H9 (cell line): ENCODE measurements around the gene SLC25A53. TPM values are rescaled to one million over a fixed set of nuclear protein-coding genes. Genes with fewer than 3 reads are reported as not detected.
A peak's percentile ranks its signal among the peaks of the same experiment; 100 is the strongest.

ENCODE experiments used
- DNase-seq: peaks from one replicate; pipeline ENCODE4 v3.0.0-alpha.2; 2017
- H2AFZ ChIP-seq: one replicate; pipeline ENCODE4 v1.6.1; 2013; ENCODE audit warnings: mild to moderate bottlenecking, low read length, control low read depth, moderate library complexity
- H2AK5ac ChIP-seq: 2 replicates; pipeline ENCODE4 v1.6.1; 2013; ENCODE audit warnings: low read length, control low read depth, mixed read lengths; ENCODE audit not compliant: insufficient read length
- H2BK120ac ChIP-seq: one replicate; pipeline ENCODE4 v1.6.1; 2013; ENCODE audit warnings: low read depth, mild to moderate bottlenecking, low read length, control low read depth, inconsistent platforms; ENCODE audit not compliant: poor library complexity, severe bottlenecking
- H2BK12ac ChIP-seq: 2 replicates; pipeline ENCODE4 v1.6.1; 2013; ENCODE audit warnings: low read length, control low read depth, mixed read lengths, low read depth; ENCODE audit not compliant: insufficient read length
- H2BK15ac ChIP-seq: 2 replicates; pipeline ENCODE4 v1.6.1; 2013; ENCODE audit warnings: low read depth, low read length, control low read depth
- H2BK20ac ChIP-seq: one replicate; pipeline ENCODE4 v1.6.1; 2013; ENCODE audit warnings: low read depth, mild to moderate bottlenecking, low read length, control low read depth, inconsistent platforms; ENCODE audit not compliant: poor library complexity, severe bottlenecking
- H2BK5ac ChIP-seq: 2 replicates; pipeline ENCODE4 v1.6.1; 2013; ENCODE audit warnings: low read length, control low read depth, mixed read lengths; ENCODE audit not compliant: insufficient read length
- H3K14ac ChIP-seq: 2 replicates; pipeline ENCODE4 v1.6.1; 2013; ENCODE audit warnings: low read length, control low read depth; ENCODE audit not compliant: insufficient read depth
- H3K18ac ChIP-seq: 2 replicates; pipeline ENCODE4 v1.6.1; 2013; ENCODE audit warnings: low read depth, mild to moderate bottlenecking, mixed read lengths, low read length, control low read depth; ENCODE audit not compliant: insufficient read length
- H3K23ac ChIP-seq: 2 replicates; pipeline ENCODE4 v1.6.1; 2013; ENCODE audit warnings: low read length, control low read depth, mixed read lengths, low read depth; ENCODE audit not compliant: insufficient read length
- H3K23me2 ChIP-seq: 2 replicates; pipeline ENCODE4 v1.6.1; 2013; ENCODE audit warnings: low read depth, mild to moderate bottlenecking, mixed read lengths, low read length, control low read depth; ENCODE audit not compliant: insufficient read length, poor library complexity, severe bottlenecking
- H3K27ac ChIP-seq: 2 replicates; pipeline ENCODE4 v1.5.1; 2013; ENCODE audit warnings: low read length, control low read depth, mixed read lengths, low read depth; ENCODE audit not compliant: insufficient read length
- H3K27me3 ChIP-seq: 2 replicates; pipeline ENCODE4 v1.6.1; 2013; ENCODE audit warnings: low read length, control low read depth, inconsistent platforms; ENCODE audit not compliant: insufficient read depth
- H3K4ac ChIP-seq: 2 replicates; pipeline ENCODE4 v1.6.1; 2013; ENCODE audit warnings: low read depth, mild to moderate bottlenecking, control low read depth, inconsistent platforms, low read length, moderate library complexity
- H3K4me1 ChIP-seq: 2 replicates; pipeline ENCODE4 v1.6.1; 2013; ENCODE audit warnings: low read length, control low read depth, inconsistent platforms; ENCODE audit not compliant: insufficient read depth
- H3K4me2 ChIP-seq: 2 replicates; pipeline ENCODE4 v1.6.1; 2013; ENCODE audit warnings: low read length, control low read depth, mixed read lengths; ENCODE audit not compliant: insufficient read length, insufficient read depth
- H3K56ac ChIP-seq: 2 replicates; pipeline ENCODE4 v1.6.1; 2013; ENCODE audit warnings: low read depth, mild to moderate bottlenecking, mixed read lengths, low read length, control low read depth; ENCODE audit not compliant: insufficient read length
- H3K79me1 ChIP-seq: 2 replicates; pipeline ENCODE4 v1.6.1; 2013; ENCODE audit warnings: low read depth, mild to moderate bottlenecking, moderate library complexity, low read length, control low read depth, inconsistent platforms; ENCODE audit not compliant: insufficient read depth, poor library complexity, severe bottlenecking
- H3K79me2 ChIP-seq: 2 replicates; pipeline ENCODE4 v1.6.1; 2013; ENCODE audit warnings: low read length, control low read depth, inconsistent platforms; ENCODE audit not compliant: insufficient read depth
- H3K9ac ChIP-seq: 2 replicates; pipeline ENCODE4 v1.6.1; 2013; ENCODE audit warnings: low read length, control low read depth, mixed read lengths; ENCODE audit not compliant: insufficient read length; ENCODE audit errors: extremely low read depth
- H3K9me3 ChIP-seq: one replicate; pipeline ENCODE4 v1.6.1; 2013; ENCODE audit warnings: low read depth, low read length, inconsistent platforms; ENCODE audit not compliant: control insufficient read depth
- H3T11ph ChIP-seq: one replicate; pipeline ENCODE4 v1.6.1; 2013; ENCODE audit warnings: mild to moderate bottlenecking, low read length, control low read depth, inconsistent platforms
- H4K20me1 ChIP-seq: one replicate; pipeline ENCODE4 v1.6.1; 2013; ENCODE audit not compliant: control insufficient read depth, insufficient read length, insufficient read depth
- H4K5ac ChIP-seq: 2 replicates; pipeline ENCODE4 v1.6.1; 2013; ENCODE audit warnings: low read depth, mild to moderate bottlenecking, mixed read lengths, low read length, control low read depth; ENCODE audit not compliant: insufficient read length
- H4K8ac ChIP-seq: replicated peaks from 2 replicates; pipeline ENCODE4 v1.6.1; 2013; ENCODE audit warnings: low read length, control low read depth, mixed read lengths, low read depth; ENCODE audit not compliant: insufficient read length
- H4K91ac ChIP-seq: 2 replicates; pipeline ENCODE4 v1.6.1; 2013; ENCODE audit warnings: low read depth, mild to moderate bottlenecking, moderate library complexity, mixed read lengths, low read length, control low read depth; ENCODE audit not compliant: insufficient read length
- H3K27ac Mint-ChIP-seq, 3 experiments: 2 replicates in 2 of 3; 3 replicates in 1 of 3; pipeline ENCODE4 v1.8.0; 2020 to 2021; ENCODE audit warnings: mixed read lengths in 3 of 3, mild to moderate bottlenecking in 1 of 3, moderate library complexity in 1 of 3
- H3K27me3 Mint-ChIP-seq: 2 replicates; pipeline ENCODE4 v1.8.0; 2021; ENCODE audit warnings: low read depth, mild to moderate bottlenecking, moderate library complexity, mixed read lengths
- H3K36me3 Mint-ChIP-seq, 3 experiments: 2 replicates in 2 of 3; 3 replicates in 1 of 3; pipeline ENCODE4 v1.8.0; 2020 to 2021; ENCODE audit warnings: low read depth in 3 of 3, mixed read lengths in 3 of 3; ENCODE audit not compliant: insufficient read depth in 1 of 3
- H3K4me1 Mint-ChIP-seq, 2 experiments: 2 replicates each; pipeline ENCODE4 v1.8.0; 2020; ENCODE audit warnings: mixed read lengths in 2 of 2
- H3K4me3 Mint-ChIP-seq, 2 experiments: 2 replicates in 1 of 2; 3 replicates in 1 of 2; pipeline ENCODE4 v1.8.0; 2020 to 2021; ENCODE audit warnings: mild to moderate bottlenecking in 2 of 2, mixed read lengths in 2 of 2, moderate library complexity in 1 of 2
- H3K9me3 Mint-ChIP-seq, 2 experiments: 2 replicates in 1 of 2; 3 replicates in 1 of 2; pipeline ENCODE4 v1.8.0; 2020; ENCODE audit warnings: mild to moderate bottlenecking in 2 of 2, mixed read lengths in 2 of 2, moderate library complexity in 1 of 2
- CTCF ChIP-seq: fragments of 200-600 bp; sonication (generic); conservative IDR thresholded peaks from 3 replicates; pipeline ENCODE4 v1.8.0; 2021; ENCODE audit warnings: antibody characterized with exemption, mild to moderate bottlenecking
- WGBS: extraction: QIAGEN DNeasy Blood & Tissue Kit; methylation state at CpG from one replicate; pipeline ENCODE4 v1.1.7; 2013; ENCODE audit warnings: missing lambda C conversion rate, low lambda C conversion rate, mixed read lengths; ENCODE audit not compliant: insufficient read length; ENCODE audit errors: extremely low coverage; 5-methylcytosine and 5-hydroxymethylcytosine counted together
- total RNA-seq: library from RNA; stranded (reverse); gene quantifications from 2 replicates; pipeline ENCODE4 v1.2.1, GENCODE V29; 2021

SLC25A53 gene
- total RNA-seq, 1 experiment from 2014 or later: 1.6 TPM

- Histone ChIP-seq H2BK120ac (no peak overlapping the region), H3K14ac (no peak overlapping the region), H3K79me2 (no peaks in the 10 kb centered on the region), H3K23ac (no peak overlapping the region), H4K8ac (no peak overlapping the region), H3K4me2 (no peak overlapping the region), H2BK12ac (no peak overlapping the region), H2BK15ac (no peak overlapping the region), H3K79me1 (no peaks in the 10 kb centered on the region), H3K56ac (no peak overlapping the region), H3K4ac (no peak overlapping the region), H2AFZ (no peak overlapping the region), H3K27me3 (no peaks in the 10 kb centered on the region), H3K4me1 (no peaks in the 10 kb centered on the region), H3K27ac (no peak overlapping the region), H3T11ph (no peak overlapping the region), H2AK5ac (no peak overlapping the region), H4K20me1 (no peaks in the 10 kb centered on the region), H3K9me3 (no peaks in the 10 kb centered on the region), H4K91ac (no peak overlapping the region), H3K23me2 (no peaks in the 10 kb centered on the region), H3K18ac (no peak overlapping the region), H3K9ac (no peak overlapping the region), H4K5ac (no peak overlapping the region), H2BK20ac (no peak overlapping the region), H2BK5ac (no peak overlapping the region)
- H3K27me3 Mint-ChIP-seq: no peaks in the 10 kb centered on the region
- no peak for DNase-seq
- peaks cover 4 to 9% (median 8%) of the 10 kb centered on the region in 3 experiments; a peak in 5 of 7 replicates for H3K36me3 Mint-ChIP-seq
- no peak overlapping the region for H3K4me3 Mint-ChIP-seq
- WGBS: no CpG with 5 or more reads among the region's 1 CpG
- H3K27ac Mint-ChIP-seq: no peak overlapping the region
- H3K9me3 Mint-ChIP-seq: peaks cover 0 to 17% of the 10 kb centered on the region in 2 experiments; a peak in 2 of 5 replicates
- no peaks in the 10 kb centered on the region for H3K4me1 Mint-ChIP-seq
- peak; percentile 78 for TF ChIP-seq CTCF
These were observed 38.8 kb upstream of the SLC25A53 start for GRCh38 chrX:104195489-104196084.
